Kidney (tissue), 14 donors: ENCODE measurements around the gene CRYL1. TPM values are rescaled to one million over a fixed set of nuclear protein-coding genes. Genes with fewer than 3 reads are reported as not detected.

ENCODE experiments used
- DNase-seq, 5 donors: peaks; one replicate each; pipeline ENCODE4 v3.0.0-alpha.2; 2013 to 2020
- FAIRE-seq: peaks from 2 replicates; lab custom pipeline; 2012; peaks lifted over from hg19 to GRCh38; lab: Jason Lieb, UNC
- H3K27ac ChIP-seq, 2 donors: one replicate each; pipeline ENCODE4 v1.7.0; 2013; ENCODE audit warnings: low read depth in 2 of 2, low read length in 2 of 2, inconsistent platforms in 1 of 2
- H3K27me3 ChIP-seq: one replicate; pipeline ENCODE4 v1.7.1; 2013; ENCODE audit warnings: low read length, inconsistent platforms; ENCODE audit not compliant: control insufficient read depth, insufficient read depth
- H3K36me3 ChIP-seq, 3 donors: one replicate each; pipeline versions ENCODE4 v1.7.0 to v1.7.1; 2013; ENCODE audit warnings: low read length in 3 of 3, control low read depth in 1 of 3, inconsistent platforms in 1 of 3; ENCODE audit not compliant: insufficient read depth in 3 of 3, control insufficient read depth in 2 of 3
- H3K4me1 ChIP-seq, 3 donors: one replicate each; pipeline versions ENCODE4 v1.7.0 to v1.7.1; 2013; ENCODE audit warnings: low read length in 3 of 3, inconsistent platforms in 1 of 3, low read depth in 1 of 3; ENCODE audit not compliant: control insufficient read depth in 2 of 3, insufficient read depth in 2 of 3
- H3K4me3 ChIP-seq, 3 donors: one replicate each; pipeline versions ENCODE4 v1.7.0 to v1.8.1; 2013; ENCODE audit warnings: low read length in 3 of 3, control low read depth in 1 of 3, inconsistent platforms in 1 of 3
- H3K9ac ChIP-seq, 3 donors: one replicate each; pipeline versions ENCODE4 v1.7.0 to v1.7.1; 2013; ENCODE audit warnings: low read length in 3 of 3, control low read depth in 1 of 3, inconsistent platforms in 1 of 3
- H3K9me3 ChIP-seq, 3 donors: one replicate each; pipeline versions ENCODE4 v1.7.0 to v1.7.1; 2013; ENCODE audit warnings: low read length in 3 of 3, control low read depth in 1 of 3, inconsistent platforms in 1 of 3; ENCODE audit not compliant: control insufficient read depth in 2 of 3, insufficient read depth in 1 of 3
- intact Hi-C: fragments of 100-400 bp; cut with DNase I; formaldehyde crosslinking; loops from one replicate; pipeline ENCODE4 v1.11.1; 2022
- polyA plus RNA-seq: library from polyadenylated mRNA; stranded (reverse); fragments of 350-450 nt; fragmentation: Illumina TruSeq; extraction: RNeasy Lipid Tissue Mini Kit (QIAGEN cat#74804); gene quantifications from one replicate; pipeline ENCODE4 v1.2.3, GENCODE V29; 2014; ENCODE audit warnings: low read depth, low replicate concordance; ENCODE audit not compliant: insufficient read depth
- total RNA-seq: library from RNA; stranded (reverse); fragmentation: NEBNext Ultra II Directional; extraction: Animal tissue kit (Norgen Biotek cat#: 25700); gene quantifications from one replicate; pipeline ENCODE4 v1.2.1, GENCODE V29; 2021
- TF ChIP-seq, protein P1 (sequence below): IDR thresholded peaks from 3 replicates; pipeline ENCODE4 v1.5.1; 2012; ENCODE audit warnings: mild to moderate bottlenecking, moderate library complexity, borderline replicate concordance; ENCODE audit not compliant: insufficient read depth; ENCODE audit errors: extremely low read depth
- donor health status: control.
- donor health status: control.
- donor health status: control.
- donor health status: control.
- donor health status: control.
- donor health status: DM: yes; HTN: yes; CAD: no.
- donor health status: Normal renal cell carcinoma (clear cell type).

Gene CRYL1
- total and polyA plus RNA-seq, 2 donors from 2014 or later, result 130 to 462 TPM

DNA sequence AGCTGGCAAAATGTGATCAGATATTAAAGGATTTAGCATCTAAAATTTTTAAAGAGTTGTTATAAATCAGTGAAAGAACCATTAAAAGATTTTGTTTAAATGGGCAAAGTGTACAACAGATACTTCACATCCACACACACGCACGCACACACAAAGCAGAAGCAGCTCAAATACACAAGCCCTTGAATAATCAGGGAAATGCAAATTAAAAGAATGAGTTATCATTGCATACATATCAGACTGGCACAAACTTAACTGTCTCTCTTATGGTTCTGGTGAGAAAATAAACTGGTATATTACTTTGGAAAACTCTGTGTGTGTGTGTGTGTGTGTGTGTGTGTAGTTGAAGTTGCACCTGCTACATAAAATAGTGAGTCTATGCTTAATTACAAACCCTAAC, 59.3 kb downstream of the CRYL1 start:
- DNase-seq, result no peak
- no peaks in the 10 kb centered on the region for H3K27me3 ChIP-seq
- H3K36me3 ChIP-seq, result peaks cover 0 to 17% (median 4%) of the 10 kb centered on the region in 3 donors
- FAIRE-seq, result no peak
- no peak overlapping the region for H3K9ac ChIP-seq
- no peaks in the 10 kb centered on the region for H3K9me3 ChIP-seq
- TF ChIP-seq, protein P1, sequence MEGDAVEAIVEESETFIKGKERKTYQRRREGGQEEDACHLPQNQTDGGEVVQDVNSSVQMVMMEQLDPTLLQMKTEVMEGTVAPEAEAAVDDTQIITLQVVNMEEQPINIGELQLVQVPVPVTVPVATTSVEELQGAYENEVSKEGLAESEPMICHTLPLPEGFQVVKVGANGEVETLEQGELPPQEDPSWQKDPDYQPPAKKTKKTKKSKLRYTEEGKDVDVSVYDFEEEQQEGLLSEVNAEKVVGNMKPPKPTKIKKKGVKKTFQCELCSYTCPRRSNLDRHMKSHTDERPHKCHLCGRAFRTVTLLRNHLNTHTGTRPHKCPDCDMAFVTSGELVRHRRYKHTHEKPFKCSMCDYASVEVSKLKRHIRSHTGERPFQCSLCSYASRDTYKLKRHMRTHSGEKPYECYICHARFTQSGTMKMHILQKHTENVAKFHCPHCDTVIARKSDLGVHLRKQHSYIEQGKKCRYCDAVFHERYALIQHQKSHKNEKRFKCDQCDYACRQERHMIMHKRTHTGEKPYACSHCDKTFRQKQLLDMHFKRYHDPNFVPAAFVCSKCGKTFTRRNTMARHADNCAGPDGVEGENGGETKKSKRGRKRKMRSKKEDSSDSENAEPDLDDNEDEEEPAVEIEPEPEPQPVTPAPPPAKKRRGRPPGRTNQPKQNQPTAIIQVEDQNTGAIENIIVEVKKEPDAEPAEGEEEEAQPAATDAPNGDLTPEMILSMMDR, result no peak
- peaks cover 0 to 5% (median 3%) of the 10 kb centered on the region in 3 donors for H3K4me1 ChIP-seq
- intact Hi-C loops, result no loop called here
- no peak overlapping the region for H3K4me3 ChIP-seq
- no peak overlapping the region for H3K27ac ChIP-seq

DNA sequence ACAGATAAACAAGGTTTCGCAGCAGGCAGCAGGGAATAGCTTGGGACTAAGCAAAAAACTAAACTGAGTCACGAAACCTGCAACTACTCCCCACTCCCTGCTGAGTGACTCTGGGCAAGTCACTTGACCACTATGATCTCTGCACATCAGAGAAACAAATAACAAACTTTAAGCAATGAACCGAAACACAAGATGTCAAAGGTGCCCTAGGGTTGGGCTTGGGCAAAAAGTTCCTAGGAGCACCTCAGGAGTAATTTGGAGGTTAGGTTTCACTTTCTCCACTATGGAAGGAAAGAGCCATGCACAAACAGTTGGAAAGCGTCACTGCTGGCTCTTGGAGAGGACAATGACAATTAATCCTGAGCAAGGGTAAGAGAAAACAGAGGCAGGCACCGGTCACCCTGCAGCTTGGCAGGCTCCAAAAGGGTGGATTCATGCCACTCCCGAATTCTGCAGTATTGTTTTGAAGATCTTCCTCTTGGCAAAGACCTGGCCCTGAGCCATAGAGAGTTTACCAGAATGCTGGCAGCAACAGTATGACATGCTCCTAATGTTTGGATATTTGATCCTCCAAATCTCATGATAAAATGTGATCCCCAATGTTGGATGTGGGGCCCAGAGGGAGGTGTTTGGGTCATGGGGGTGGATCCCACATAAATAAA, 60.3 kb downstream of the CRYL1 start:
- TF ChIP-seq, protein P1, result no peak
- Histone ChIP-seq H3K9me3 (no peaks in the 10 kb centered on the region), H3K4me1 (peaks cover 0 to 5% (median 3%) of the 10 kb centered on the region in 3 donors), H3K9ac (no peak overlapping the region), H3K27ac (no peak overlapping the region), H3K4me3 (no peak overlapping the region), H3K36me3 (peaks cover 0 to 16% (median 4%) of the 10 kb centered on the region in 3 donors), H3K27me3 (no peaks in the 10 kb centered on the region)
- peak in 2 of 5 donors; percentile 37 to 62 for DNase-seq
- no peak for FAIRE-seq
- intact Hi-C loops, result no loop called here

DNA sequence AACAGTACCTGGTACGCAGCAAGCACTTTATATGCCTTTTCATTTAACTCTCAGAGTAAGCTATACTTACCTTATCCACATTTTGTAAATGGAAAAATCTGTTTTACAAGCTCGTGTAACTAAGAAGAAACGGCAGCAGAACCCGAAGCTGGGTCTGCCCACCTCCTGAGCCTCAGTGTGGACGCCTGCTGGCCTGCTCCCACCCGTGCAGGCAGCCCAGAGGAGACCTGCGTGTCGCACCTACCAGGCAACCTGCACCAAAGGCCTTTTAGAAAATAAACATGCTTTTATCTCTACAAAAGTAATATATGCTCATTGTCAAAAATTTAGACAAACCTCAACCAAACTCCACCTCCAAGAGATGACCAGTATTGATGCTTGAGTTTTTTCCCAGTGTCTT, 62.7 kb downstream of the CRYL1 start:
- no peak overlapping the region for H3K27ac ChIP-seq
- H3K36me3 ChIP-seq, result no peaks in the 10 kb centered on the region
- TF ChIP-seq, protein P1, result no peak
- FAIRE-seq, result no peak
- no peak for DNase-seq
- no peaks in the 10 kb centered on the region for H3K27me3 ChIP-seq
- H3K4me1 ChIP-seq, result peaks cover 0 to 5% (median 3%) of the 10 kb centered on the region in 3 donors
- no peaks in the 10 kb centered on the region for H3K9me3 ChIP-seq
- H3K4me3 ChIP-seq, result no peak overlapping the region
- intact Hi-C loops, result no loop called here
- H3K9ac ChIP-seq, result no peak overlapping the region
